ENCODE results near the gene PNMA5. TPM values are rescaled to one million over a fixed set of nuclear protein-coding genes. Genes with fewer than 3 reads are reported as not detected.
A peak's percentile ranks its signal among the peaks of the same experiment; 100 is the strongest.

Gene PNMA5
- polyA plus RNA-seq, 1 of the 3 experiments (the other 2 are of a cell fraction): not detected

- peak; percentile 87 for DNase-seq
- no peaks in the 10 kb centered on the region; a peak in 1 of 4 replicates for H3K4me1 ChIP-seq (ENCODE audit: control insufficient read depth in 1 of 2, insufficient read depth in 2 of 2, low read depth in 1 of 2, low read length in 1 of 2)
- H3K9me2 ChIP-seq: no peaks in the 10 kb centered on the region
- H3F3A ChIP-seq (replicated peaks; ENCODE audit: insufficient read depth): no peaks in the 10 kb centered on the region
- no peak overlapping the region for H3K4me2 ChIP-seq
- no peaks in the 10 kb centered on the region for H3K79me2 ChIP-seq (ENCODE audit: insufficient read depth)
- no peak overlapping the region; a peak in 2 of 4 replicates for H3K4me3 ChIP-seq (ENCODE audit: low read depth in 2 of 2, low read length in 1 of 2)
- no peak overlapping the region for H3K9ac ChIP-seq
- no peaks in the 10 kb centered on the region for H3K36me3 ChIP-seq (replicated peaks in 1 of 2; ENCODE audit: control insufficient read depth in 1 of 2, insufficient read depth in 2 of 2, low read length in 1 of 2)
- ChIA-PET CTCF (interaction anchor here (0.5 to 4.6 kb wide), 13 partner anchors 11 to 991 kb away, joined by 3 to 23 read pairs (median 3); no protein-coding TSS in a partner anchor), POLR2A (no interaction called here)
- H3K9me3 ChIP-seq: no peaks in the 10 kb centered on the region
- no peaks in the 10 kb centered on the region for H4K20me1 ChIP-seq (ENCODE audit: insufficient read depth)
- 35% methylated on average over 49 of the region's 53 CpGs for WGBS (ENCODE audit: low lambda C conversion rate)
- no peaks in the 10 kb centered on the region; the same call in 1 of the 2 replicates for H3K27me3 ChIP-seq (ENCODE audit: insufficient read depth)
- H2AFZ ChIP-seq (ENCODE audit: low read depth): peak overlapping the region; percentile 72
- H3K27ac ChIP-seq (ENCODE audit: low read depth in 2 of 2, low read length in 1 of 2): no peak overlapping the region
- TF ChIP-seq YY1 (IDR thresholded peaks at IDR 0.05; ENCODE audit: low read depth): peak; percentile 96
- peak; percentile 76 for TF ChIP-seq NRF1 (IDR thresholded peaks at IDR 0.05; ENCODE audit: low read depth, low read length)
- no peak for TF ChIP-seq JUND (IDR thresholded peaks at IDR 0.05)
- TF ChIP-seq TCF12 (IDR thresholded peaks at IDR 0.05): peak; percentile 27; the same call in 1 of the 2 replicates
- no peak for TF ChIP-seq USF1 (IDR thresholded peaks at IDR 0.05; ENCODE audit: borderline replicate concordance, low read depth)
- peak; percentile 77 for TF ChIP-seq CHD2 (IDR thresholded peaks at IDR 0.05; ENCODE audit: low read length, partially characterized antibody)
- no peak for TF ChIP-seq EZH2phosphoT487 (IDR thresholded peaks at IDR 0.05; ENCODE audit: borderline replicate concordance, low read depth)
- no peak for TF ChIP-seq USF2 (IDR thresholded peaks at IDR 0.05; ENCODE audit: borderline replicate concordance, low read depth, low read length)
- peak; percentile 89 for TF ChIP-seq CTCF (IDR thresholded peaks at IDR 0.05)
- TF ChIP-seq RXRA (IDR thresholded peaks at IDR 0.05; ENCODE audit: borderline replicate concordance, low read depth): no peak
- TF ChIP-seq SIN3A (IDR thresholded peaks at IDR 0.05; ENCODE audit: borderline replicate concordance, low read depth, low read length): peak; percentile 25; the same call in 1 of the 2 replicates
- TF ChIP-seq MXI1 (IDR thresholded peaks at IDR 0.05; ENCODE audit: low read depth, low read length): no peak
- no peak for TF ChIP-seq IRF3 (IDR thresholded peaks at IDR 0.05; ENCODE audit: low read depth, low read length)
- peak; percentile 18; the same call in 1 of the 2 replicates for TF ChIP-seq FOXJ3 (CRISPR knock-in tag; IDR thresholded peaks at IDR 0.05)
- TF ChIP-seq FOXM1 (IDR thresholded peaks at IDR 0.05; ENCODE audit: low read depth): no peak
- TF ChIP-seq ELF1 (IDR thresholded peaks at IDR 0.05): peak; percentile 9; the same call in 1 of the 2 replicates
- no peak for TF ChIP-seq REST (IDR thresholded peaks at IDR 0.05; ENCODE audit: low read depth, low read length)
- TF ChIP-seq GATA2 (CRISPR knock-in tag; IDR thresholded peaks at IDR 0.05): no peak
- peak; percentile 97 for TF ChIP-seq TEAD4 (IDR thresholded peaks at IDR 0.05; ENCODE audit: borderline replicate concordance, insufficient read depth)
- TF ChIP-seq PBX3 (IDR thresholded peaks at IDR 0.05): no peak
- TF ChIP-seq MAX (IDR thresholded peaks at IDR 0.05; ENCODE audit: low read depth): peak; percentile 66; the same call in 1 of the 2 replicates
Measured at GRCh38 chrX:152958524-152959465, 35.1 kb downstream of the PNMA5 start.
